Activated T-helper 1 cell treated with anti-CD3 and anti-CD28 coated beads, Interleukin-12 subunit alpha, Interleukin-12 subunit beta, Interleukin-2, Interleukin-4 antibody, amounts not matched to agents 30 ng/mL and 10 ng/mL and 1 ng/mL, durations not matched to agents 14 hours and 24 hours and 36 hours (primary cell): ENCODE measurements around the gene GNAT1. TPM values are rescaled to one million over a fixed set of nuclear protein-coding genes. Genes with fewer than 3 reads are reported as not detected.
A peak's percentile ranks its signal among the peaks of the same experiment; 100 is the strongest.
"Not testable (repeated sequence)": the region's sequence is repeated elsewhere in the genome, so short reads cannot be mapped to it uniquely, and the experiment has no call there.

Experiments used
- DNase-seq: peaks from one replicate; pipeline ENCODE4 v3.0.0; 2021; ENCODE audit warnings: low spot score
- H3K27ac Mint-ChIP-seq: one replicate; pipeline ENCODE4 v1.8.0; 2021; ENCODE audit warnings: mild to moderate bottlenecking, mixed read lengths
- H3K27me3 Mint-ChIP-seq: one replicate; pipeline ENCODE4 v1.8.0; 2022; ENCODE audit warnings: mild to moderate bottlenecking, moderate library complexity, mixed read lengths; ENCODE audit not compliant: insufficient read depth
- H3K36me3 Mint-ChIP-seq: one replicate; pipeline ENCODE4 v1.8.0; 2021; ENCODE audit warnings: low read depth, mixed read lengths
- H3K4me1 Mint-ChIP-seq: one replicate; pipeline ENCODE4 v1.8.0; 2021; ENCODE audit warnings: low read depth, mixed read lengths
- H3K4me3 Mint-ChIP-seq: one replicate; pipeline ENCODE4 v1.8.0; 2021; ENCODE audit warnings: mild to moderate bottlenecking, moderate library complexity, mixed read lengths
- H3K9me3 Mint-ChIP-seq: one replicate; pipeline ENCODE4 v1.8.0; 2021; ENCODE audit warnings: mixed read lengths
- intact Hi-C: fragments of 100-400 bp; cut with micrococcal nuclease; formaldehyde crosslinking; loops from one replicate; pipeline ENCODE4 v1.15.1; 2024
- total RNA-seq: library from RNA; stranded (reverse); gene quantifications from 2 replicates; pipeline ENCODE4 v1.2.3, GENCODE V29; 2022

Gene GNAT1
- total RNA-seq, 1 donor from 2014 or later: not detected

DNA sequence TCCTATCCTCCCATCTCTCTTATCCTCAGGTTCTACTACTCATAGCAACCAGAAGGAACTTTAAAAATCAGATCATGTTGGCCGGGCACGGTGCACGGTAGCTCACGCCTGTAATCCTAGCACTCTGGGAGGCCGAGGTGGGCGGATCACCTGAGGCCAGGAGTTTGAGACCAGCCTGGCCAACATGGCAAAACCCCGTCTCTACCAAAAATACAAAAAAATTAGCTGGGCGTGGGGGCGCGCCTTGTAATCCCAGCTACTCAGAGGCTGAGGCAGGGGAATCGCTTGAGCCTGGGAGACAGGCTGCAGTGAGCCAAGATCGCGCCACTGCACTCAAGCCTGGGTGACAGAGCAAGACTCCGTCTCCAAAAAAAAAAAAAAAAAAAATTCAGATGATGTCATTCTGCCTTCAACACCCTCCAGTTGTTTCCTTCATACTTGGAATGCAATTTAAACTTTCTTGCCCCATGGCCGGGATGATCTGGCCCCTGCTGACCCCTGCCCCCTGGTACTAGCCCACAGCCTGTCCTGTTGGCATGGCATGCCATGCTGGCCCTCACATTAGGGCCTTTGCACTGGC, 36.9 kb downstream of the GNAT1 start:
- peak overlapping the region; percentile 90 for H3K27ac Mint-ChIP-seq
- H3K36me3 Mint-ChIP-seq: not testable (repeated sequence)
- H3K4me1 Mint-ChIP-seq: peaks cover 34% of the 10 kb centered on the region

GRCh38 chr3:50229490-50229889, 38.1 kb downstream of the GNAT1 start:
- peaks cover 34% of the 10 kb centered on the region for H3K4me1 Mint-ChIP-seq
- H3K9me3 Mint-ChIP-seq: no peaks in the 10 kb centered on the region
- H3K36me3 Mint-ChIP-seq: no peaks in the 10 kb centered on the region
- H3K27me3 Mint-ChIP-seq: peaks cover 4% of the 10 kb centered on the region
- DNase-seq: no peak
- H3K27ac Mint-ChIP-seq: no peak overlapping the region
- intact Hi-C loops: no loop called here
- H3K4me3 Mint-ChIP-seq: peak overlapping the region; percentile 7

More for the DNA sequence above, 36.9 kb downstream of the GNAT1 start:
- Mint-ChIP-seq H3K4me3 (peak overlapping the region; percentile 89), H3K27me3 (peaks cover 11% of the 10 kb centered on the region)
- intact Hi-C loops, DNase-seq, H3K9me3 Mint-ChIP-seq: not testable (repeated sequence)

- Mint-ChIP-seq H3K4me1 (peaks cover 34% of the 10 kb centered on the region), H3K27me3 (no peaks in the 10 kb centered on the region), H3K9me3 (no peaks in the 10 kb centered on the region), H3K27ac (no peak overlapping the region), H3K36me3 (no peaks in the 10 kb centered on the region), H3K4me3 (no peak overlapping the region)
- intact Hi-C loops: no loop called here
- no peak for DNase-seq
Measured at GRCh38 chr3:50230104-50230793, 38.8 kb downstream of the GNAT1 start.

DNA sequence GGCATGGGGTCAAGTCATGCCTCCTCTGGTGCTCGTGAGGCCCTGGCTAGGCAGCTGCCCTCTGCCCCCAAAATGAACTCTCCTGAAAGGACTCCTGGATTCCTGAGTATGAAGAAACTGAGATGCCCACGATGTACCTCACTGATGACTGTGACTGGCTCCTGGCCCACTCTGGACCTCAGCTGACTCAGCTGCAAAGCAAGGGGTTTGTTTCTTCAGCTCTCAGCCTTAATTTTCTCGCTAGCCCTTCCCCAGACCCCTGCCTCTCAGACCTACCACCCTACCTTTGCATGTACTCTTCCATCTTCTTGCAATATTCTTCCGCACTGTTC, 39.4 kb downstream of the GNAT1 start:
- H3K27ac Mint-ChIP-seq: no peak overlapping the region
- no peaks in the 10 kb centered on the region for H3K36me3 Mint-ChIP-seq
- H3K4me1 Mint-ChIP-seq: peaks cover 33% of the 10 kb centered on the region
- intact Hi-C loops: no loop called here
- no peaks in the 10 kb centered on the region for H3K27me3 Mint-ChIP-seq
- no peak overlapping the region for H3K4me3 Mint-ChIP-seq
- no peak for DNase-seq
- H3K9me3 Mint-ChIP-seq: no peaks in the 10 kb centered on the region

DNA sequence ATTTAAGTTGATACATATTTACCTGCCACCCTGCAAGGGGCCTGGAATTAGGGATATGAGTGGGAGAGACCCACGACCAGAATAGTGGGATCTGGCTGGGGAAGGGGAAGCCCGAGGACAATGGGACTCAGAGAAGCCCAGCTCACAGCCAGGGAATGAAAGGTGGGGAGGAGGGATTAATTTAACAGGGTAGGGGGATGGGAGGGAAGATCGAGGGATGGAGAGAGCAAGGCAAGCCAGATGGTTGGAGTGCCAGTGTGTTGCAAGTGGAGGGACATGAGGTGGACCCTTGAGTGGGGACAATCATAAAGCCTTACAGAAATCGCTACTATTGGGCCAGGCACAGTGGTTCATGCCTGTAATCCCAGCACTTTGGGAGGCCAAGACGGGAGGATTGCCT, 40.2 kb downstream of the GNAT1 start:
- no peak overlapping the region for H3K27ac Mint-ChIP-seq
- H3K4me1 Mint-ChIP-seq: peaks cover 27% of the 10 kb centered on the region
- intact Hi-C loops: no loop called here
- no peaks in the 10 kb centered on the region for H3K27me3 Mint-ChIP-seq
- no peak overlapping the region for H3K4me3 Mint-ChIP-seq
- no peak for DNase-seq
- H3K9me3 Mint-ChIP-seq: no peaks in the 10 kb centered on the region
- no peaks in the 10 kb centered on the region for H3K36me3 Mint-ChIP-seq

DNA sequence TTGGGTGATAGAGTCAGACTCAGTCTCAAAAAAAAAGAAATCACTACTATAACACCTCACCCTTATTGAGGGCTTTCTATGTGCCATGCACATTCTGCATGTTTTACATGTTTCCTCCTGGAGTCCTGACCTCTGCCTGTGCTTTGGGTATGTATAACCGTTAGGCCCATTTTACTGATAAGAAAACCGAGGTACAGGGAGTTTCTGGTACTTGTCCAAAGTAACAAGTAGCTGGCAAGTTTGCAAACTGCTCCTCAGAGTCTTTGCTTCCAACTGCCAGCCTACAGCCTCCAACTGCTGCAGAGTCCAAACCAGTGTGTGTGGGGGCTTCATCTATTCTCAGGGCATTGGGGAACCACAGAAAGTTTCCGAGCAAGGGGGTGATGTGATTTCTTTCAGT, 40.9 kb downstream of the GNAT1 start:
- peaks cover 1% of the 10 kb centered on the region for H3K36me3 Mint-ChIP-seq
- no peak overlapping the region for H3K27ac Mint-ChIP-seq

DNA sequence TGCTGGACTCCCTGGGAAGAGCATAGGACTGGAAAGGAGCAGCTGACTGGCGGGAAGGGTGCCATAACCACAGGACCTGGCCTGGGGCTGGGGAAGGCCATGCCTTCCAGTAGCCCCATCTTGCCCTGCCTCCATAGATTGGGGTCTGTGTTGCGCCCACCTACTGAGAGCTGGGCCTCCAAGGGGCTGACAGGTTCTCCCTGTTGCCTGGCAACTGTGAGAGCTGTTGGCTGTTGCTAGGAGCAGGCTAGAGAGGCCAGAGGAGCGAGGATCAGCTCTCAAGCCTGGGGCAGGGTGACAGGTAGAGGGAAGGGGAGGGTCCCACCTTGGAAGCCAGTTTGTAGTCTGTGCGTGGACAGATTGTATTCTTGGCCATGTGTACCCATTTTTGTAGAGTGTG, 41.8 kb downstream of the GNAT1 start:
- Mint-ChIP-seq H3K4me3 (no peak overlapping the region), H3K27me3 (no peaks in the 10 kb centered on the region), H3K27ac (no peak overlapping the region), H3K9me3 (no peaks in the 10 kb centered on the region), H3K4me1 (peaks cover 23% of the 10 kb centered on the region), H3K36me3 (peaks cover 4% of the 10 kb centered on the region)
- no peak for DNase-seq
- intact Hi-C loops: no loop called here

More for the DNA sequence above, 40.9 kb downstream of the GNAT1 start:
- intact Hi-C loops: no loop called here
- DNase-seq: no peak
- peaks cover 27% of the 10 kb centered on the region for H3K4me1 Mint-ChIP-seq
- H3K9me3 Mint-ChIP-seq: no peaks in the 10 kb centered on the region
- no peaks in the 10 kb centered on the region for H3K27me3 Mint-ChIP-seq
- H3K4me3 Mint-ChIP-seq: no peak overlapping the region

DNA sequence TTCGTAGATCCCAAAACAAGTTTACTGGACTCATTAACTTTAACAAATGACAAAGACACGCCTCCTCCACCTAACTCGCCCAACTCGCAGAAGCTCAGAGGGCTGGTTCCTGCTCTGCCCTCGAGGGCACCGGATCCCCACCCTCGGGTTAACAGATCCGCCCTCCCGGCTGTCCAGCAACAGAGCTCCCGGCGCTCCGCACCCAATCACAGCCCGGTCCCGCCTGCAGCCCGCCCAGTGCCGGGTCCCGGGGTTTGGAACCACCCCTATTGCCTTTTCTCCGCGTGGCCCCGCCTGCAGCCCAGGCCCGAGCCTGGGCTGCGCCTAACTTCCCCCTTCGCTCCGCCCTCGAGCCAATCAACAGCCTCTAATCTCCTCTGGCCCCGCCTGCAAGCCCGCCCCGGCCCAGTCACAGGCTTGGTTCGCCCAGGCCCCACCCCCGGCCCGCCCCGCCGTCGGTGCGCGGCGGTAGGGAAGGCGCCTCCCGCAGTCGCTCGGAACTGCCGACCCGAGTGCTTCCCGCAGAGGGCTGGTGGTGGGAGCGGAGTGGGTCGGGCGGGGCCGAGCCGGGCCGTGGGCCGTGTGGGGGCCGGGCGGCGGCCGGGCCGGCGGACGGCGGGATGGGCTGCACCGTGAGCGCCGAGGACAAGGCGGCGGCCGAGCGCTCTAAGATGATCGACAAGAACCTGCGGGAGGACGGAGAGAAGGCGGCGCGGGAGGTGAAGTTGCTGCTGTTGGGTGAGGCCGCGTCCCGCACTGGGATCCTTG, 44.5 kb downstream of the GNAT1 start, which contains the start of gene GNAI2:
Gene GNAI2, plus strand, starts transcription at position 489 of the 768 bp plus-strand sequence. Its CDS starts 132 bp downstream, at position 621.
- intact Hi-C loops: loop anchor here (1.0 to 5.0 kb wide), 10 partner anchors 9 to 894 kb away; partner anchors contain the start of genes APEH, GMPPB, HYAL3 and IFRD2
- peaks cover 11% of the 10 kb centered on the region for H3K36me3 Mint-ChIP-seq

GRCh38 chr3:50236484-50237132, 45.2 kb downstream of the GNAT1 start:
- peak overlapping the region; percentile 94 for H3K27ac Mint-ChIP-seq
- peaks cover 39% of the 10 kb centered on the region for H3K4me1 Mint-ChIP-seq
- H3K9me3 Mint-ChIP-seq: no peaks in the 10 kb centered on the region
- H3K36me3 Mint-ChIP-seq: peaks cover 14% of the 10 kb centered on the region
- peak overlapping the region; percentile 99 for H3K4me3 Mint-ChIP-seq
- no peak for DNase-seq
- no peaks in the 10 kb centered on the region for H3K27me3 Mint-ChIP-seq
- intact Hi-C loops: loop anchor here (1.0 to 5.0 kb wide), 6 partner anchors 63 to 894 kb away; partner anchors contain the start of genes APEH, GMPPB, HYAL3 and NAA80

More for the DNA sequence above, 44.5 kb downstream of the GNAT1 start, which contains the start of gene GNAI2:
- peak; percentile 99 for DNase-seq
- Mint-ChIP-seq H3K4me1 (peaks cover 32% of the 10 kb centered on the region), H3K27ac (peak within 1 kb of the TSS; percentile 94), H3K9me3 (no peaks in the 10 kb centered on the region), H3K4me3 (peak within 1 kb of the TSS; percentile 99), H3K27me3 (no peaks in the 10 kb centered on the region)

DNA sequence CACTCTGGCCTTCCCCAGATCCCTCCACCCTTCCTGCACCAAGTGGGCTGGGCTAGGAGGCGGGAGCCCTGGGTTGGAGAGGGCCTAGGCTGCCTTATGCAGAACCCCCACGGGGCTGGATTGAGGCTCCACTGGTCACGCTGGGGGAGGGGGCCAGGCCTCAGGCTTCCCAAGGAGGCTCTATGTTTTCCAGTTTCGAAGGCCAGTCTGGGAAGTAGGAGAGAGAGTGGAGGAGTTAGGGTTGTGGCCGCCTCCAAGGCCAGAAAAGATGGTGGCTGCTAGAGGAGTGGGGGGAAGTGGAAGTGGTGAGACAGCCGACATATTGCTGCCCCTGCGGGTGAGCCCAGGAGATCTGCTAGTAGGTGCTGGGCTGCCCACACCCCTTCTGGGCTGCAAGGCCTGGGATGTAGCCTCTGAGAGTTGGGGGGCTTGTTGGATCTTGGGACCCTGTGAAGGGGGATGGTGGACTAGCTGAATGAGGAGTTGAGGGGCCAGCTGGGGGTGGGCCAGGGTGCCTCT, 45.8 kb downstream of the GNAT1 start:
- no peaks in the 10 kb centered on the region for H3K9me3 Mint-ChIP-seq
- H3K36me3 Mint-ChIP-seq: peaks cover 14% of the 10 kb centered on the region
- peaks cover 45% of the 10 kb centered on the region for H3K4me1 Mint-ChIP-seq
- peak overlapping the region; percentile 94 for H3K27ac Mint-ChIP-seq
- H3K4me3 Mint-ChIP-seq: peak overlapping the region; percentile 99
- intact Hi-C loops: loop anchor here (2.0 to 5.0 kb wide), 4 partner anchors 296 to 895 kb away; partner anchors contain the start of genes APEH, GMPPB, RBM6 and USP4
- peak; percentile 31 for DNase-seq
- H3K27me3 Mint-ChIP-seq: no peaks in the 10 kb centered on the region

GRCh38 chr3:50237754-50238548, 46.5 kb downstream of the GNAT1 start:
- peak; percentile 87 for DNase-seq
- intact Hi-C loops: loop anchor here (1.0 to 5.0 kb wide), 6 partner anchors 8 to 896 kb away; partner anchors contain the start of genes APEH, GMPPB, RBM6 and TRAIP
- peak overlapping the region; percentile 99 for H3K4me3 Mint-ChIP-seq
- no peaks in the 10 kb centered on the region for H3K27me3 Mint-ChIP-seq
- peaks cover 18% of the 10 kb centered on the region for H3K36me3 Mint-ChIP-seq
- H3K9me3 Mint-ChIP-seq: no peaks in the 10 kb centered on the region
- peaks cover 53% of the 10 kb centered on the region for H3K4me1 Mint-ChIP-seq
- H3K27ac Mint-ChIP-seq: peak overlapping the region; percentile 94
